Stimulated activated CD4-positive, alpha-beta T cell treated with anti-CD3 and anti-CD28 coated beads, TNF-alpha, amount 100 ng/mL, for 4 hours (primary cell): ENCODE measurements around the gene PEX14.

Experiments
- DNase-seq, 3 experiments: peaks; one replicate each; pipeline ENCODE4 v3.0.0-alpha.2; 2020; ENCODE audit warnings: low read depth in 3 of 3

The PEX14 gene

GRCh38 chr1:10519016-10519417 lies 44.3 kb downstream of the PEX14 start:
- DNase-seq = no peak

- DNase-seq = no peak
Measured at GRCh38 chr1:10520497-10520896, 45.7 kb downstream of the PEX14 start.

DNA sequence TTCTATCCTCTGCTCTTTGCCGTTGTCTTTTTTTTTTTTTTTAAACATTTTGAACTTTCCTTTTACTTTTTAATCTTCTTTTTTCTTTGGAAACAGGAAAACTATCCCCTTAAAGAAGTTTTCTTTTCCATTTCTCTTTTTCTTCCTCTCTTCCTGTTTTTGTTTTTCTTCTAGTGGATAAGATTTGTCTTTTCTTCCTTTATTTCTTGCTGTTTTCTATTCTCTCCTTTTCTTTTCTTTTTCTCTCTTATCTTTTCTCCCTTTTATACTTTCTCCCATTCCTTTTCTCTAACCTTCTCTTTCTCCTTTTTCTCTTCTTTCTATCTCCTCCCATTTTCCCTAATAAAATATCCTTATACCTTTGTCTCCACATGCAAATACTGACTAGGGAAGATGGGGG lies 46.2 kb downstream of the PEX14 start:
- DNase-seq = no peak

GRCh38 chr1:10521537-10522157 lies 46.9 kb downstream of the PEX14 start:
- no peak for DNase-seq

- no peak for DNase-seq
Measured at GRCh38 chr1:10522322-10522860, 47.6 kb downstream of the PEX14 start.

DNA sequence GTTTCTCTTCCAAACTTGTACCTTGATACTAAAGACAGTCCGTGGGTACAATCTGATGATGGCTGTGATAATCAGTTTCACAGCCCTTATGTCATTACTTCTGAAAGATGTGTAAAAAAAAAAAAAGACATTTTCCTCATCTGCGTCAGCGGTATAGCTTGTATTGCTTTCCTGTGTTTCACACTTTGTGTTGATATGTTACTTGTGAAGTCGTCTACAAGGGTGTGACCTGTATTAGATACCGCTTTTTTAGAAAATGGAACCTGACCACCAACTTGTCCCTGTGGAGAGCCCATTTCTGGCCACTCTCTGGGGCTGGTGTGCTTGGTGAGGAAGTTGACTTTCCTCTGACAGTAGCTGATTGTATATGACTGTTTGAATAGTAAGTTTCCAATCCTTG lies 50.5 kb downstream of the PEX14 start:
- no peak for DNase-seq

GRCh38 chr1:10528066-10529014 lies 53.6 kb downstream of the PEX14 start:
- no peak for DNase-seq

GRCh38 chr1:10529091-10529490 lies 54.3 kb downstream of the PEX14 start:
- no peak for DNase-seq

DNA sequence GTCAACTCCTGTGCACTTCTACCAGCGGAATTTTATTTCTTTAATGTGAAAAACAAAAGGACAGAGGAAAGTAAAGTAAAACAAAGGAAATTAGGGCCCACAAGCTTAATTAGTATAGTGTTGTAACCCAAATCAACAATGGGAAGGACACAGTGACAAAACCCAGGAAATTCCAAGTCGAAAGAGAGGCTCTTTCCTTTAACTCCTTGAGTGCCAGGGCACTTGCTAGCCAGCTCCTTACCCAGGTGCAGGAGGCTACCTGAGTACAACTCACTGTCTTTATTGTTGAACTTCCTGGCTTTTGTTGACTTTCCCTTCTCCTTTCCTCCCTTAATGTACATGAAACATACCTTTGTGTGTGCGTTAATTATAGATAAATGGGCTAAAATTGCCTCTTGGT lies 55.0 kb downstream of the PEX14 start:
- DNase-seq = no peak

DNA sequence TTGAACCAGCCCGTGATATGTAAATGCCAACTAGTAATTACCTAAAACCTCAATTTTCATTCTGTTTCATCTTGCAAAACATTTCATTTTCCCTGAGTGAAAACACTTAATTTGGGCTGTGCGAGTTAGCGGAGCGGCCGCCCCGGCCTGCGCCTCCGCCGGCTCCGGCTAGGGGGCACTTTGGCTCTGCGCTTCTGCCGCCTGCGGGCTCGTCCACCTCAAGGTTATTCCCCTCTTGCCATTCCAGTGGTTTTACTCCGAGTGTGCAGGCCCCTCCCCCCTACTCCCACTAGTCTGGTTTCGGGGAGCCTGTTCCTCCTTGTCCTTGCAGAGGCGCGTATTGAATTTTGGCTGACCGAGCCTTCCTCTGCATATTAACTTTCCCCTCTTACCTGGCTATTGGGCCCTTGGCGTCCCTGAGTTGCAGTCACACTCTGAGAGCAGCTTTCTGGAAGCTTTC lies 55.6 kb downstream of the PEX14 start:
- no peak for DNase-seq

DNA sequence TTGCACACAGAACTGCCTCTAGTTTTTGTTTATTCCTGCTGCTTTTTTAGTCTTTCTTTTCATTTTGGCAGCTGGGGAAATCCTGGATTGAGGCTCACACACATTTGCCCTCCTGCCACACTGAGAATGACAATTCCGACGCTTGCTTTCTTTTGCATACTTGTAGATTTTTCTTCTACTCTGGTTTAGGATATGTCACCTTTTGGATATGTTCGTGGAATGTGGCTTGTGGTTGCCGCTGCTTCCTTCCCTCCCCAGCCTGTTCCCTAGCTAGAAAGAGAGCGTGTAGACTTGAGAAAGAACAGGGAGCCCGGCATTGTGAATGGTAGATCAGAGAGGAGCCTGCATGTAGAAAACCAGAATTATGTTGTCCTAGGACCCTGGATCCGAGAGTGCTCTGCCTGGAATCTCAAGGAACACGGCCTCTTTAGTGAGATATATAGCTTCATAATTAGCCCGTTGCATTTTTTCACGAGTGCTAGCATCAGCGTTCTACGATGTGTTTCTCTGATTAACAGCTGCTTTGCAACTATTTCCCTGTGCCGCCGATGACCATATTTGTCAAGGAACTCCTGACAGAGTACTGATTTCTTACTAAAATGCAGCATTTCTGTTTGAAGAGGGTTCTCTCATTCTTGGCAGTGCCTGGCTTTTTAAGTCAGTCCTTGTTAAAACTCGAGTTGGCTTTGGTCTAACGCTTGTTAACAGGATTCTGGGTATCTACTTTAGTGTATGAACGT lies 56.2 kb downstream of the PEX14 start:
- no peak for DNase-seq

- no peak for DNase-seq
Measured at GRCh38 chr1:10532362-10532761, 57.6 kb downstream of the PEX14 start.

- no peak for DNase-seq
Measured at GRCh38 chr1:10534519-10534918, 59.8 kb downstream of the PEX14 start.

DNA sequence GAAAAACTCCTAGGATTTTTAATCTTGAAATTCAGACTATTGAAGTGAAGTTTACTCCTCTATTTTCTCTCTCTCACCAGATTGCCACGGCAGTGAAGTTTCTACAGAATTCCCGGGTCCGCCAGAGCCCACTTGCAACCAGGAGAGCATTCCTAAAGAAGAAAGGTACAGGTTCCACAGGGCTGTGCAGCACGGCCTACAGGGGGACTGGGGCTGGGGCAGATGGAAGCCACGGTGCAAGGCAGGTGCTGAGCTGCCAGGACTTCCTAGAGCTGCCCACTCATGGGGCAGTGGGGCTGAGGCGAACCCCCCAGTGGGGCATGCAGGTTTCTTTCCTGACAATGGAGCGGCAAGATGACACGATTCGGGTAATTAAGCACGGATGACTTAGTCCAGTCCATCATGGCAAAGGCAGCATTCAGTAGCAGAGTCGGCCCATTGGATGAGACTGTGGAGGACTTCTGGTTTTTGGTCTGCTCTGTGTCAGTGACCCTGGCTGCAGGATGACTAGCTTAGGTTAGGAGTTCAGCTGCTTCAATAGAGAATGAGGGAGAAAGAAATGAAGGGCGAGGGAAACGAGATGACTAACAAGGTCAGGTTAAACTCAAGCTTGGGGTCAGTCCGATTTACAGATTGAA lies 61.5 kb downstream of the PEX14 start:
- no peak for DNase-seq

GRCh38 chr1:10537082-10537766 lies 62.5 kb downstream of the PEX14 start:
- no peak for DNase-seq

- no peak for DNase-seq
Measured at GRCh38 chr1:10538646-10539355, 64.1 kb downstream of the PEX14 start.

- DNase-seq = no peak
Measured at GRCh38 chr1:10539411-10540043, 64.8 kb downstream of the PEX14 start.

- no peak for DNase-seq
Measured at GRCh38 chr1:10540277-10541005, 65.7 kb downstream of the PEX14 start.

GRCh38 chr1:10541286-10541685 lies 66.5 kb downstream of the PEX14 start:
- DNase-seq = no peak
